H9 (cell line): Measurements from ENCODE around the gene ELMO2. TPM values are rescaled to one million over a fixed set of nuclear protein-coding genes. Genes with fewer than 3 reads are reported as not detected.

Experiments used
- DNase-seq: peaks from one replicate; pipeline ENCODE4 v3.0.0-alpha.2; 2017
- H2AFZ ChIP-seq: one replicate; pipeline ENCODE4 v1.6.1; 2013; ENCODE audit warnings: mild to moderate bottlenecking, low read length, control low read depth, moderate library complexity
- H2AK5ac ChIP-seq: 2 replicates; pipeline ENCODE4 v1.6.1; 2013; ENCODE audit warnings: low read length, control low read depth, mixed read lengths; ENCODE audit not compliant: insufficient read length
- H2BK120ac ChIP-seq: one replicate; pipeline ENCODE4 v1.6.1; 2013; ENCODE audit warnings: low read depth, mild to moderate bottlenecking, low read length, control low read depth, inconsistent platforms; ENCODE audit not compliant: poor library complexity, severe bottlenecking
- H2BK12ac ChIP-seq: 2 replicates; pipeline ENCODE4 v1.6.1; 2013; ENCODE audit warnings: low read length, control low read depth, mixed read lengths, low read depth; ENCODE audit not compliant: insufficient read length
- H2BK15ac ChIP-seq: 2 replicates; pipeline ENCODE4 v1.6.1; 2013; ENCODE audit warnings: low read depth, low read length, control low read depth
- H2BK20ac ChIP-seq: one replicate; pipeline ENCODE4 v1.6.1; 2013; ENCODE audit warnings: low read depth, mild to moderate bottlenecking, low read length, control low read depth, inconsistent platforms; ENCODE audit not compliant: poor library complexity, severe bottlenecking
- H2BK5ac ChIP-seq: 2 replicates; pipeline ENCODE4 v1.6.1; 2013; ENCODE audit warnings: low read length, control low read depth, mixed read lengths; ENCODE audit not compliant: insufficient read length
- H3K14ac ChIP-seq: 2 replicates; pipeline ENCODE4 v1.6.1; 2013; ENCODE audit warnings: low read length, control low read depth; ENCODE audit not compliant: insufficient read depth
- H3K18ac ChIP-seq: 2 replicates; pipeline ENCODE4 v1.6.1; 2013; ENCODE audit warnings: low read depth, mild to moderate bottlenecking, mixed read lengths, low read length, control low read depth; ENCODE audit not compliant: insufficient read length
- H3K23ac ChIP-seq: 2 replicates; pipeline ENCODE4 v1.6.1; 2013; ENCODE audit warnings: low read length, control low read depth, mixed read lengths, low read depth; ENCODE audit not compliant: insufficient read length
- H3K23me2 ChIP-seq: 2 replicates; pipeline ENCODE4 v1.6.1; 2013; ENCODE audit warnings: low read depth, mild to moderate bottlenecking, mixed read lengths, low read length, control low read depth; ENCODE audit not compliant: insufficient read length, poor library complexity, severe bottlenecking
- H3K27ac ChIP-seq: 2 replicates; pipeline ENCODE4 v1.5.1; 2013; ENCODE audit warnings: low read length, control low read depth, mixed read lengths, low read depth; ENCODE audit not compliant: insufficient read length
- H3K27me3 ChIP-seq: 2 replicates; pipeline ENCODE4 v1.6.1; 2013; ENCODE audit warnings: low read length, control low read depth, inconsistent platforms; ENCODE audit not compliant: insufficient read depth
- H3K4ac ChIP-seq: 2 replicates; pipeline ENCODE4 v1.6.1; 2013; ENCODE audit warnings: low read depth, mild to moderate bottlenecking, control low read depth, inconsistent platforms, low read length, moderate library complexity
- H3K4me1 ChIP-seq: 2 replicates; pipeline ENCODE4 v1.6.1; 2013; ENCODE audit warnings: low read length, control low read depth, inconsistent platforms; ENCODE audit not compliant: insufficient read depth
- H3K4me2 ChIP-seq: 2 replicates; pipeline ENCODE4 v1.6.1; 2013; ENCODE audit warnings: low read length, control low read depth, mixed read lengths; ENCODE audit not compliant: insufficient read length, insufficient read depth
- H3K56ac ChIP-seq: 2 replicates; pipeline ENCODE4 v1.6.1; 2013; ENCODE audit warnings: low read depth, mild to moderate bottlenecking, mixed read lengths, low read length, control low read depth; ENCODE audit not compliant: insufficient read length
- H3K79me1 ChIP-seq: 2 replicates; pipeline ENCODE4 v1.6.1; 2013; ENCODE audit warnings: low read depth, mild to moderate bottlenecking, moderate library complexity, low read length, control low read depth, inconsistent platforms; ENCODE audit not compliant: insufficient read depth, poor library complexity, severe bottlenecking
- H3K79me2 ChIP-seq: 2 replicates; pipeline ENCODE4 v1.6.1; 2013; ENCODE audit warnings: low read length, control low read depth, inconsistent platforms; ENCODE audit not compliant: insufficient read depth
- H3K9ac ChIP-seq: 2 replicates; pipeline ENCODE4 v1.6.1; 2013; ENCODE audit warnings: low read length, control low read depth, mixed read lengths; ENCODE audit not compliant: insufficient read length; ENCODE audit errors: extremely low read depth
- H3K9me3 ChIP-seq: one replicate; pipeline ENCODE4 v1.6.1; 2013; ENCODE audit warnings: low read depth, low read length, inconsistent platforms; ENCODE audit not compliant: control insufficient read depth
- H3T11ph ChIP-seq: one replicate; pipeline ENCODE4 v1.6.1; 2013; ENCODE audit warnings: mild to moderate bottlenecking, low read length, control low read depth, inconsistent platforms
- H4K20me1 ChIP-seq: one replicate; pipeline ENCODE4 v1.6.1; 2013; ENCODE audit not compliant: control insufficient read depth, insufficient read length, insufficient read depth
- H4K5ac ChIP-seq: 2 replicates; pipeline ENCODE4 v1.6.1; 2013; ENCODE audit warnings: low read depth, mild to moderate bottlenecking, mixed read lengths, low read length, control low read depth; ENCODE audit not compliant: insufficient read length
- H4K8ac ChIP-seq: replicated peaks from 2 replicates; pipeline ENCODE4 v1.6.1; 2013; ENCODE audit warnings: low read length, control low read depth, mixed read lengths, low read depth; ENCODE audit not compliant: insufficient read length
- H4K91ac ChIP-seq: 2 replicates; pipeline ENCODE4 v1.6.1; 2013; ENCODE audit warnings: low read depth, mild to moderate bottlenecking, moderate library complexity, mixed read lengths, low read length, control low read depth; ENCODE audit not compliant: insufficient read length
- H3K27ac Mint-ChIP-seq, 3 experiments: 2 replicates in 2 of 3; 3 replicates in 1 of 3; pipeline ENCODE4 v1.8.0; 2020 to 2021; ENCODE audit warnings: mixed read lengths in 3 of 3, mild to moderate bottlenecking in 1 of 3, moderate library complexity in 1 of 3
- H3K27me3 Mint-ChIP-seq: 2 replicates; pipeline ENCODE4 v1.8.0; 2021; ENCODE audit warnings: low read depth, mild to moderate bottlenecking, moderate library complexity, mixed read lengths
- H3K36me3 Mint-ChIP-seq, 3 experiments: 2 replicates in 2 of 3; 3 replicates in 1 of 3; pipeline ENCODE4 v1.8.0; 2020 to 2021; ENCODE audit warnings: low read depth in 3 of 3, mixed read lengths in 3 of 3; ENCODE audit not compliant: insufficient read depth in 1 of 3
- H3K4me1 Mint-ChIP-seq, 2 experiments: 2 replicates each; pipeline ENCODE4 v1.8.0; 2020; ENCODE audit warnings: mixed read lengths in 2 of 2
- H3K4me3 Mint-ChIP-seq, 2 experiments: 2 replicates in 1 of 2; 3 replicates in 1 of 2; pipeline ENCODE4 v1.8.0; 2020 to 2021; ENCODE audit warnings: mild to moderate bottlenecking in 2 of 2, mixed read lengths in 2 of 2, moderate library complexity in 1 of 2
- H3K9me3 Mint-ChIP-seq, 2 experiments: 2 replicates in 1 of 2; 3 replicates in 1 of 2; pipeline ENCODE4 v1.8.0; 2020; ENCODE audit warnings: mild to moderate bottlenecking in 2 of 2, mixed read lengths in 2 of 2, moderate library complexity in 1 of 2
- WGBS: extraction: QIAGEN DNeasy Blood & Tissue Kit; methylation state at CpG from one replicate; pipeline ENCODE4 v1.1.7; 2013; ENCODE audit warnings: missing lambda C conversion rate, low lambda C conversion rate, mixed read lengths; ENCODE audit not compliant: insufficient read length; ENCODE audit errors: extremely low coverage; 5-methylcytosine and 5-hydroxymethylcytosine counted together
- total RNA-seq: library from RNA; stranded (reverse); gene quantifications from 2 replicates; pipeline ENCODE4 v1.2.1, GENCODE V29; 2021
- TF ChIP-seq, protein P1 (sequence below): fragments of 200-600 bp; sonication (generic); conservative IDR thresholded peaks from 3 replicates; pipeline ENCODE4 v1.8.0; 2021; ENCODE audit warnings: antibody characterized with exemption, mild to moderate bottlenecking

ELMO2 gene
- total RNA-seq, 1 experiment from 2014 or later = 32.5 TPM

DNA sequence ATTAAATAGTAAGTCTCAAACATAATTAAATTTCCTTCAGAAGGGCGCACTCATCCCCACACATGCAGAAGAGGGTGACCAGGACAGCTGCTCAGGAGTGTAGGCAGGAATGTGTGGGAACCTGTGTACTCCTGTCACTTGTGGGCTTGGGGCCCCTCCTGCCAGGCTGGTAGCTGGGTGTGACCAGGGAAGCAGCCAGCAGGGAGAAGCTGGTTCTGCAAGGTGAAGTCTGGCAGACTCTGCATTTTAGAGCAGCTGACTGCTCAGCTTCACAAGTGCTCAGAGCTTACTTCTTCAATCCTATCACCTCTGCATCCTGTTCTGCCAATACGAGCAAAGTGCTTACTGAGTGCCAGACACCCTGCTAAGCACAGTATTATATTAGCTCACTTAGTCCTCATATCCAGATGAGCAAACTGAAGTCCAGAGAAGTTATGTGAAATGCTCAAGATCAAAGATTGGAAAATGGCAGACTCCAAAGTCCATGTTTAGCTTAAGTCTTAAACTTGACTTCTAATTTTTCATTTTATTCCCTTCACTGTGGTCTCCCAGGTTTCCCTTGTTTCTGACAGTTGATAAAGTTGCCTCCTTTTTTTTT, 27.9 kb downstream of the ELMO2 start:
- Histone ChIP-seq H3K27me3 (no peaks in the 10 kb centered on the region; the same call in 1 of the 2 replicates), H3K4me1 (no peaks in the 10 kb centered on the region), H4K20me1 (no peaks in the 10 kb centered on the region), H2AFZ (no peak overlapping the region), H3K9ac (no peak overlapping the region), H2BK15ac (no peak overlapping the region), H4K8ac (no peak overlapping the region), H2BK5ac (no peak overlapping the region), H2BK120ac (no peak overlapping the region), H2AK5ac (no peak overlapping the region), H4K91ac (no peak overlapping the region), H3K18ac (no peak overlapping the region), H2BK20ac (no peak overlapping the region), H3K9me3 (no peaks in the 10 kb centered on the region), H3K23me2 (no peaks in the 10 kb centered on the region), H2BK12ac (no peak overlapping the region), H3K14ac (no peak overlapping the region), H4K5ac (no peak overlapping the region), H3K4ac (no peak overlapping the region), H3K79me1 (no peaks in the 10 kb centered on the region), H3T11ph (no peak overlapping the region), H3K23ac (no peak overlapping the region), H3K4me2 (no peak overlapping the region), H3K79me2 (no peaks in the 10 kb centered on the region), H3K27ac (no peak overlapping the region), H3K56ac (no peak overlapping the region)
- Mint-ChIP-seq H3K4me1 (no peaks in the 10 kb centered on the region), H3K36me3 (peaks cover 17 to 71% (median 54%) of the 10 kb centered on the region in 3 experiments), H3K9me3 (no peaks in the 10 kb centered on the region), H3K27ac (no peak overlapping the region), H3K4me3 (no peak overlapping the region), H3K27me3 (no peaks in the 10 kb centered on the region; the same call in 1 of the 2 replicates)
- TF ChIP-seq, protein P1, sequence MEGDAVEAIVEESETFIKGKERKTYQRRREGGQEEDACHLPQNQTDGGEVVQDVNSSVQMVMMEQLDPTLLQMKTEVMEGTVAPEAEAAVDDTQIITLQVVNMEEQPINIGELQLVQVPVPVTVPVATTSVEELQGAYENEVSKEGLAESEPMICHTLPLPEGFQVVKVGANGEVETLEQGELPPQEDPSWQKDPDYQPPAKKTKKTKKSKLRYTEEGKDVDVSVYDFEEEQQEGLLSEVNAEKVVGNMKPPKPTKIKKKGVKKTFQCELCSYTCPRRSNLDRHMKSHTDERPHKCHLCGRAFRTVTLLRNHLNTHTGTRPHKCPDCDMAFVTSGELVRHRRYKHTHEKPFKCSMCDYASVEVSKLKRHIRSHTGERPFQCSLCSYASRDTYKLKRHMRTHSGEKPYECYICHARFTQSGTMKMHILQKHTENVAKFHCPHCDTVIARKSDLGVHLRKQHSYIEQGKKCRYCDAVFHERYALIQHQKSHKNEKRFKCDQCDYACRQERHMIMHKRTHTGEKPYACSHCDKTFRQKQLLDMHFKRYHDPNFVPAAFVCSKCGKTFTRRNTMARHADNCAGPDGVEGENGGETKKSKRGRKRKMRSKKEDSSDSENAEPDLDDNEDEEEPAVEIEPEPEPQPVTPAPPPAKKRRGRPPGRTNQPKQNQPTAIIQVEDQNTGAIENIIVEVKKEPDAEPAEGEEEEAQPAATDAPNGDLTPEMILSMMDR = no peak
- no peak for DNase-seq
- WGBS = no CpG with 5 or more reads among the region's 2 CpGs
